Testis (tissue), 3 donors: ENCODE measurements around the gene JAKMIP1. TPM values are rescaled to one million over a fixed set of nuclear protein-coding genes. Genes with fewer than 3 reads are reported as not detected.

ENCODE experiments used
- DNase-seq: peaks from one replicate; pipeline ENCODE4 v3.0.0-alpha.2; 2019
- H3K27ac ChIP-seq, 2 donors: fragments of 200-600 bp; sonication (generic); one replicate each; pipeline ENCODE4 v1.5.1; 2019
- H3K27me3 ChIP-seq: fragments of 200-600 bp; sonication (generic); one replicate; pipeline ENCODE4 v1.5.1; 2019
- H3K36me3 ChIP-seq: fragments of 200-600 bp; sonication (generic); one replicate; pipeline ENCODE4 v1.5.1; 2017; ENCODE audit warnings: low read depth; ENCODE audit errors: missing control alignments
- H3K4me1 ChIP-seq: fragments of 200-600 bp; sonication (generic); one replicate; pipeline ENCODE4 v1.5.1; 2019
- H3K4me3 ChIP-seq, 2 donors: fragments of 200-600 bp; sonication (generic); one replicate each; pipeline ENCODE4 v1.5.1; 2017 to 2019
- H3K9me3 ChIP-seq: fragments of 200-600 bp; sonication (generic); one replicate; pipeline ENCODE4 v1.5.1; 2017
- CTCF ChIP-seq, 3 experiments: fragments of 450-650 bp in 2 of 3; fragments of 200-600 bp in 1 of 3; sonication (generic) in 1 of 3; IDR thresholded peaks; one replicate each; pipeline ENCODE4 v1.5.1; 2016 to 2019; ENCODE audit warnings: antibody characterized with exemption in 3 of 3, mild to moderate bottlenecking in 2 of 3, moderate library complexity in 1 of 3
- POLR2A ChIP-seq: fragments of 450-650 bp; IDR thresholded peaks from one replicate; pipeline ENCODE4 v1.6.1; 2017; ENCODE audit warnings: antibody characterized with exemption, mild to moderate bottlenecking, moderate library complexity
- WGBS, 2 donors: methylation state at CpG; one replicate each; pipeline ENCODE4 v1.1.5; 2018; 5-methylcytosine and 5-hydroxymethylcytosine counted together
- intact Hi-C: fragments of 100-400 bp; cut with DNase I; formaldehyde crosslinking; loops from one replicate; pipeline ENCODE4 v1.15.1; 2023; ENCODE audit warnings: low total_unique reads
- polyA plus RNA-seq: library from polyadenylated mRNA; stranded (reverse); fragments of 350-450 nt; fragmentation: Illumina TruSeq; extraction: RNeasy Lipid Tissue Mini Kit (QIAGEN cat#74804); gene quantifications from one replicate; pipeline ENCODE4 v1.2.3, GENCODE V29; 2014; ENCODE audit warnings: low read depth, low replicate concordance; ENCODE audit not compliant: insufficient read depth
- total RNA-seq, 2 donors: library from RNA; depleted of rRNA; stranded (reverse); fragments of >200 nt; gene quantifications; one replicate each; pipeline ENCODE4 v1.2.3, GENCODE V29; 2016

Gene JAKMIP1
- total and polyA plus RNA-seq, 3 donors from 2014 or later = 10.7 to 18.1 (median 15.2) TPM

DNA sequence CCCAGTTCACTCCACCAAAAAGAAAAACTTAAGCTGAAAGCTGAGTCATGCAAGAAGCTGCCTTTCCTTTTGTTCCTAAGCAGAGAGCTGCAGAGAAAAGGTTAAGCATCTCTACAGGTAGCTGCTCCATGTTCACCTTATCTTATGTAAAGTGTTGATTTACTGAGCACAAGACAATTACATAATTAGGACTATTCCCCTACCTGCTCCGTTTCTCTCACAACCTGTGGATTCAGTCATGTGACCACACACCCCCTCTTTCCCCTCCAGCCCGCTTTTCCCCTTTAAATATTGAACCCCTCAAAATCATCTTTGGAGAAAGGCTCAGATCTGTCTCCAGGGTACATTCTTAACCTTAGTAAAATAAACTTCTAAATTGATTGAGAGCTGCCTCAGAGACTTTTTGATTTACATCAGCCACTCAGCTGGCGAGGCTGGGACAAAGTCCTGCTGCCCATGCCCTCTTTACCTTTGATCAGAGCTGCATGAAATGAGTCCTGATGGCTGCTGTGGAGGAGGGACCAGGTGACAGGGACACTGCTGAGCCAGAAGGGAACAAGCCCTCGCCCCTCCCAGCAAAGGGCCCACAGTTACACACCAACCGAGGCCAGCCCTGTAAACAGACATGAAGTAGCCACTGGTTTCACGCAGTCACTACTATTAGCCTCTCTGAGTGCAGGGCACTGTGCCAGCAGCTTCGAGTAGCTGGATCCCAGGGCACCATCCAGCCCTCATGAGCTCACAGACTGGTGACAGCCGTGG, 128.2 kb downstream of the JAKMIP1 start:
- Histone ChIP-seq H3K4me1 (no peaks in the 10 kb centered on the region), H3K27me3 (no peaks in the 10 kb centered on the region), H3K27ac (no peak overlapping the region), H3K4me3 (no peak overlapping the region), H3K9me3 (no peaks in the 10 kb centered on the region), H3K36me3 (no peaks in the 10 kb centered on the region)
- DNase-seq = no peak
- 71 to 74% methylated on average over 8 of the region's 8 CpGs for WGBS, 2 donors
- no peak for TF ChIP-seq CTCF (IDR thresholded peaks at IDR 0.05)
- no peak for TF ChIP-seq POLR2A
- intact Hi-C loops = no loop called here

GRCh38 chr4:6071191-6071958, 129.0 kb downstream of the JAKMIP1 start:
- Histone ChIP-seq H3K4me1 (no peaks in the 10 kb centered on the region), H3K36me3 (no peaks in the 10 kb centered on the region), H3K9me3 (no peaks in the 10 kb centered on the region), H3K4me3 (no peak overlapping the region), H3K27ac (no peak overlapping the region), H3K27me3 (no peaks in the 10 kb centered on the region)
- WGBS, 2 donors = 73 to 85% methylated on average over 4 to 14 of the region's 14 CpGs
- DNase-seq = no peak
- TF ChIP-seq POLR2A = no peak
- TF ChIP-seq CTCF (IDR thresholded peaks at IDR 0.05) = no peak
- intact Hi-C loops = no loop called here

GRCh38 chr4:6069845-6070709, 130.3 kb downstream of the JAKMIP1 start:
- TF ChIP-seq POLR2A (no peak), CTCF (IDR thresholded peaks at IDR 0.05) (no peak)
- DNase-seq = no peak
- no peaks in the 10 kb centered on the region for H3K9me3 ChIP-seq
- no peaks in the 10 kb centered on the region for H3K27me3 ChIP-seq
- no peak overlapping the region for H3K4me3 ChIP-seq
- intact Hi-C loops = no loop called here
- no peak overlapping the region for H3K27ac ChIP-seq
- H3K36me3 ChIP-seq = no peaks in the 10 kb centered on the region
- H3K4me1 ChIP-seq = no peaks in the 10 kb centered on the region
- WGBS, 2 donors = 83 to 86% methylated on average over 26 to 29 of the region's 29 CpGs

- TF ChIP-seq POLR2A (no peak), CTCF (IDR thresholded peaks at IDR 0.05) (no peak)
- no peaks in the 10 kb centered on the region for H3K27me3 ChIP-seq
- H3K27ac ChIP-seq = no peak overlapping the region
- no peaks in the 10 kb centered on the region for H3K9me3 ChIP-seq
- intact Hi-C loops = no loop called here
- 79 to 81% methylated on average over 2 of the region's 2 CpGs for WGBS, 2 donors
- no peak for DNase-seq
- no peak overlapping the region for H3K4me3 ChIP-seq
- no peaks in the 10 kb centered on the region for H3K4me1 ChIP-seq
- no peaks in the 10 kb centered on the region for H3K36me3 ChIP-seq
Observed at GRCh38 chr4:6068986-6069385, 131.4 kb downstream of the JAKMIP1 start.
